HG03139 (cell line): ENCODE data around the gene SRGAP1.

Source experiments
- ATAC-seq: cut with Tn5 transposase; IDR thresholded peaks from one replicate; pipeline ENCODE4 v1.9.1; 2021; ENCODE audit not compliant: unreplicated experiment

The SRGAP1 gene

GRCh38 chr12:63905544-63905943 is 61.0 kb downstream of the SRGAP1 start:
- no peak for ATAC-seq

- ATAC-seq, result no peak
Measured at GRCh38 chr12:63906876-63907275, 62.4 kb downstream of the SRGAP1 start.

- no peak for ATAC-seq
Measured at GRCh38 chr12:63907561-63907960, 63.1 kb downstream of the SRGAP1 start.

GRCh38 chr12:63909746-63910145 is 65.2 kb downstream of the SRGAP1 start:
- no peak for ATAC-seq

GRCh38 chr12:63911341-63911740 is 66.8 kb downstream of the SRGAP1 start:
- ATAC-seq, result no peak

- no peak for ATAC-seq
Measured at GRCh38 chr12:63912651-63913050, 68.2 kb downstream of the SRGAP1 start.

GRCh38 chr12:63913929-63914328 is 69.4 kb downstream of the SRGAP1 start:
- no peak for ATAC-seq

- no peak for ATAC-seq
Measured at GRCh38 chr12:63915105-63915800, 70.8 kb downstream of the SRGAP1 start.

- ATAC-seq, result no peak
Measured at GRCh38 chr12:63916561-63917476, 72.3 kb downstream of the SRGAP1 start.

- ATAC-seq, result no peak
Measured at GRCh38 chr12:63917477-63917862, 73.0 kb downstream of the SRGAP1 start.

GRCh38 chr12:63917864-63918799 is 73.6 kb downstream of the SRGAP1 start:
- ATAC-seq, result peak; percentile 74

- no peak for ATAC-seq
Measured at GRCh38 chr12:63918800-63919300, 74.3 kb downstream of the SRGAP1 start.

- ATAC-seq, result no peak
Measured at GRCh38 chr12:63919756-63920155, 75.3 kb downstream of the SRGAP1 start.

GRCh38 chr12:63921157-63921556 is 76.7 kb downstream of the SRGAP1 start:
- no peak for ATAC-seq

- ATAC-seq, result no peak
Measured at GRCh38 chr12:63922474-63922873, 78.0 kb downstream of the SRGAP1 start.

- no peak for ATAC-seq
Measured at GRCh38 chr12:63924781-63925180, 80.3 kb downstream of the SRGAP1 start.

- ATAC-seq, result no peak
Measured at GRCh38 chr12:63927511-63927910, 83.0 kb downstream of the SRGAP1 start.

- no peak for ATAC-seq
Measured at GRCh38 chr12:63928305-63928704, 83.8 kb downstream of the SRGAP1 start.

GRCh38 chr12:63929426-63929825 is 84.9 kb downstream of the SRGAP1 start:
- ATAC-seq, result no peak

GRCh38 chr12:63930971-63931370 is 86.5 kb downstream of the SRGAP1 start:
- no peak for ATAC-seq

- no peak for ATAC-seq
Measured at GRCh38 chr12:63931703-63932102, 87.2 kb downstream of the SRGAP1 start.
